Esophagus squamous epithelium (tissue), 4 donors: ENCODE data around the gene INPP5D.
"Not testable (repeated sequence)": the region's sequence is repeated elsewhere in the genome, so short reads cannot be mapped to it uniquely, and the experiment has no call there.

Source experiments
- POLR2A ChIP-seq, 4 donors: fragments of 450-650 bp; IDR thresholded peaks; one replicate each; pipeline ENCODE4 v1.6.1; 2017; ENCODE audit warnings: antibody characterized with exemption in 4 of 4, mild to moderate bottlenecking in 4 of 4, moderate library complexity in 3 of 4
- TF ChIP-seq, protein P1 (sequence below), 6 experiments: fragments of 450-650 bp in 4 of 6; fragments of 200-600 bp in 2 of 6; sonication (generic) in 2 of 6; IDR thresholded peaks; one replicate each; pipeline ENCODE4 v1.5.1; 2016 to 2019; ENCODE audit warnings: antibody characterized with exemption in 6 of 6, mild to moderate bottlenecking in 4 of 6, moderate library complexity in 4 of 6

DNA sequence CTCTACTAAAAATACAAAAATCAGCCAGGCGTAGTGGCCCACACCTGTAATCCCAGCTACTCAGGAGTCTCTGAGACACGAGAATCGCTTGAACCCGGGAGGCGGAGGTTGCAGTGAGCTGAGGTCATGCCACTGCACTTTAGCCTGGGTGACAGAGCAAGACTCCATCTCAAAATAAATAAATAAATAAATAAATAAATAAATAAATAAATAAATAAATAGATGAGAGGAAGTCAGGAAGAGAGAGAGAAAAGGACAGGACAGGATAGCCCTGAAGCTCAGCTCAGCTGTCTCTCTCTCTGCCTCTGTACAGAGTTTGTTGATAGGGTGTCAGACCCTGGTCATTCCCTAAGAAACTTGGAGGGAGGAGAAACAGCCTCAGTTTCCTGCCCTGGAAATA is 140.6 kb downstream of the INPP5D start:
- TF ChIP-seq, protein P1, sequence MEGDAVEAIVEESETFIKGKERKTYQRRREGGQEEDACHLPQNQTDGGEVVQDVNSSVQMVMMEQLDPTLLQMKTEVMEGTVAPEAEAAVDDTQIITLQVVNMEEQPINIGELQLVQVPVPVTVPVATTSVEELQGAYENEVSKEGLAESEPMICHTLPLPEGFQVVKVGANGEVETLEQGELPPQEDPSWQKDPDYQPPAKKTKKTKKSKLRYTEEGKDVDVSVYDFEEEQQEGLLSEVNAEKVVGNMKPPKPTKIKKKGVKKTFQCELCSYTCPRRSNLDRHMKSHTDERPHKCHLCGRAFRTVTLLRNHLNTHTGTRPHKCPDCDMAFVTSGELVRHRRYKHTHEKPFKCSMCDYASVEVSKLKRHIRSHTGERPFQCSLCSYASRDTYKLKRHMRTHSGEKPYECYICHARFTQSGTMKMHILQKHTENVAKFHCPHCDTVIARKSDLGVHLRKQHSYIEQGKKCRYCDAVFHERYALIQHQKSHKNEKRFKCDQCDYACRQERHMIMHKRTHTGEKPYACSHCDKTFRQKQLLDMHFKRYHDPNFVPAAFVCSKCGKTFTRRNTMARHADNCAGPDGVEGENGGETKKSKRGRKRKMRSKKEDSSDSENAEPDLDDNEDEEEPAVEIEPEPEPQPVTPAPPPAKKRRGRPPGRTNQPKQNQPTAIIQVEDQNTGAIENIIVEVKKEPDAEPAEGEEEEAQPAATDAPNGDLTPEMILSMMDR (IDR thresholded peaks at IDR 0.05): not testable (repeated sequence)
- not testable (repeated sequence) for TF ChIP-seq POLR2A (IDR thresholded peaks at IDR 0.05)
